HFF-Myc (cell line): ENCODE measurements around the gene ISOC2.

ENCODE experiments used
- DNase-seq: peaks from one replicate; pipeline ENCODE4 v3.0.0-alpha.2; 2011; ENCODE audit warnings: low read depth; ENCODE audit errors: extremely low read depth
- H3K4me3 ChIP-seq: replicated peaks from 2 replicates; pipeline ENCODE4 v1.5.1; 2011; ENCODE audit warnings: low read depth, mild to moderate bottlenecking, control low read depth, low read length
- TF ChIP-seq, protein P1 (sequence below): IDR thresholded peaks from 2 replicates; pipeline ENCODE4 v1.5.1; 2012; ENCODE audit warnings: mild to moderate bottlenecking, low read depth, low read length, control low read depth; ENCODE audit errors: missing control alignments

ISOC2 gene

DNA sequence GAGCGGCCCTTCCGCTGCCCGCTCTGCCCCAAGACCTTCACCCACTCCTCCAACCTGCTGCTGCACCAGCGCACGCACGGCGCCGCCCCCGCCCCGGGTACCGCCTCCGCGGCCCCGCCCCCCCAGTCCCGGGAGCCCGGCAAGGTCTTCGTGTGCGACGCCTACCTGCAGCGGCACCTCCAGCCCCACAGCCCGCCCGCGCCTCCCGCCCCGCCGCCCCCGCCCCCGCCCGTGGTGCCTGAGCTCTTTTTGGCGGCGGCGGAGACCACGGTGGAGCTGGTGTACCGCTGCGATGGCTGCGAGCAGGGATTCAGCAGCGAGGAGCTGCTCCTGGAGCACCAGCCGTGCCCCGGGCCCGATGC is 20.3 kb upstream of the ISOC2 start:
- DNase-seq, result no peak
- TF ChIP-seq, protein P1, sequence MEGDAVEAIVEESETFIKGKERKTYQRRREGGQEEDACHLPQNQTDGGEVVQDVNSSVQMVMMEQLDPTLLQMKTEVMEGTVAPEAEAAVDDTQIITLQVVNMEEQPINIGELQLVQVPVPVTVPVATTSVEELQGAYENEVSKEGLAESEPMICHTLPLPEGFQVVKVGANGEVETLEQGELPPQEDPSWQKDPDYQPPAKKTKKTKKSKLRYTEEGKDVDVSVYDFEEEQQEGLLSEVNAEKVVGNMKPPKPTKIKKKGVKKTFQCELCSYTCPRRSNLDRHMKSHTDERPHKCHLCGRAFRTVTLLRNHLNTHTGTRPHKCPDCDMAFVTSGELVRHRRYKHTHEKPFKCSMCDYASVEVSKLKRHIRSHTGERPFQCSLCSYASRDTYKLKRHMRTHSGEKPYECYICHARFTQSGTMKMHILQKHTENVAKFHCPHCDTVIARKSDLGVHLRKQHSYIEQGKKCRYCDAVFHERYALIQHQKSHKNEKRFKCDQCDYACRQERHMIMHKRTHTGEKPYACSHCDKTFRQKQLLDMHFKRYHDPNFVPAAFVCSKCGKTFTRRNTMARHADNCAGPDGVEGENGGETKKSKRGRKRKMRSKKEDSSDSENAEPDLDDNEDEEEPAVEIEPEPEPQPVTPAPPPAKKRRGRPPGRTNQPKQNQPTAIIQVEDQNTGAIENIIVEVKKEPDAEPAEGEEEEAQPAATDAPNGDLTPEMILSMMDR, result no peak
- no peak overlapping the region for H3K4me3 ChIP-seq

DNA sequence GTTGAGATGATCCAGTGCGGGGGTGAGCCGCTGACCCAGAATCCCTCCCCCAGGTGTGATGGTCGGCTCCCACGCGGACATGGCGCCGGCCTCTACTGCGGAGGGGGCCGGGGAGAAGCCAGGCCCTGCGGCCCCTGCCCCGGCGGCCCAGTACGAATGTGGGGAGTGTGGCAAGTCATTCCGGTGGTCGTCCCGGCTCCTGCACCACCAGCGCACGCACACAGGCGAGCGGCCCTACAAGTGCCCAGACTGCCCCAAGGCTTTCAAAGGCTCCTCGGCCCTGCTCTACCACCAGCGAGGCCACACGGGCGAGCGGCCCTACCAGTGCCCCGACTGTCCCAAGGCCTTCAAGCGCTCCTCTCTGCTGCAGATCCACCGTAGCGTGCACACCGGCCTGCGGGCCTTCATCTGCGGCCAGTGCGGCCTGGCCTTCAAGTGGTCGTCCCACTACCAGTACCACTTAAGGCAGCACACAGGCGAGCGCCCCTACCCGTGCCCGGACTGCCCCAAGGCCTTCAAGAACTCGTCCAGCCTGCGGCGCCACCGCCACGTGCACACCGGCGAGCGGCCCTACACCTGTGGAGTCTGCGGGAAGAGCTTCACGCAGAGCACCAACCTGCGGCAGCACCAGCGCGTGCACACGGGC is 19.8 kb upstream of the ISOC2 start:
- DNase-seq, result no peak
- TF ChIP-seq, protein P1, result no peak
- no peak overlapping the region for H3K4me3 ChIP-seq

DNA sequence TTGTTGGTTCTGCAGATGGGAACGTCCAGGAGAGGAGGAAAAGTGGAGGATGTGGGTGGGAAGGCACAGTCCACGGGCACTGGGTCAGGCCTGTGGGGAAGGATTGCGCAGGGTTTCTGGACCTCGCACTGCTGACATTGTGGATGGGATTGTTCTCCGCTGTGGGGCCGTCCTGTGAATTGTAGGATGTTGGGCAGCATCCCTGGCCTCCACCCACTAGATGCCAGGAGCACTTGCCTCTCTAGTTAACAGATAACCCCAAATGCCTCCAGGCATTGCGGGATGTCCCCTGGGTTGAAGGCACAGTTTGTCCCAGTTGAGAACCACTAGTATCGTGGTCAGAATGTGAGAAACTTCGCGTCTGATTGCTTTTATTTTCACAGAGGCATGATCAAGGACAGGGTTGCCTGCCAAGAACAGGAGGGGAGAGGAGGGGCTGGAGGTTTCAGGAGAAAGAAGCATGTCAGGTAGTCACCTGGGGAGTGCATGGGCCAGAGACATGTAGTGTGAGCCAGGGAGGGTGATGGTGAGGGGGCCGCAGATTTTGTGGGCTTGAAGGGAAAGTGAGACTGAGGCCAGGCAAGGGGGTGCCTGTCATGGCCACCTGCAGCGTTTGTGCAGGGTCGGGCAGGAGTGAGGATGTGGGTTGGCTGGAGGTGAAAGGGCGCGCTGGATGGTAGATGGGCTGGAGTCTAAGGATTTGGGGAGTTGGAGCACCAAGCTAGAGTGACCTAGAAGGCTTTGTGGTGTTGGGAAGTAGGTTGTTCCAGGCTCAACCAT is 18.2 kb upstream of the ISOC2 start:
- DNase-seq, result no peak
- H3K4me3 ChIP-seq, result no peak overlapping the region
- TF ChIP-seq, protein P1, result no peak

DNA sequence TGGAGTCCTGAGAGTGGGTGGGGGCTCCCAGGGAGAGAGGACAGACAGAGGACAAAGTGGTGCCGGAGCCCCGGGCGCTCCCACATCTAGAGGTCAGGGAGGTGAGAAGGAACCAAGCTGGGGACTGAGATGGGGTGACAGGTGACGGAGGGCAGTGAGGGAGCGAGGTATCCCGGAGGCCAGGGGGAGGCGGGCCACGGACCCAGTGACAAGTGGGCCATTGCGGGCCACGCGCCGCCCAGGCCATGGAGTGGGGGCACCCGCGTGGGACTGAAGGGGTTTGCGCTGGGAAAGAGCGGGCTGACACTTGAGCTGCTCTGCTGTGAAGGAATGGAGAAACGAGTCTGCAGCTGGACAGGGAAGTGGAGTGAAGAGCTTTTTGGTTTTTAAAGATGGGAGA is 17.6 kb upstream of the ISOC2 start:
- TF ChIP-seq, protein P1, result no peak
- H3K4me3 ChIP-seq, result no peak overlapping the region
- DNase-seq, result no peak

DNA sequence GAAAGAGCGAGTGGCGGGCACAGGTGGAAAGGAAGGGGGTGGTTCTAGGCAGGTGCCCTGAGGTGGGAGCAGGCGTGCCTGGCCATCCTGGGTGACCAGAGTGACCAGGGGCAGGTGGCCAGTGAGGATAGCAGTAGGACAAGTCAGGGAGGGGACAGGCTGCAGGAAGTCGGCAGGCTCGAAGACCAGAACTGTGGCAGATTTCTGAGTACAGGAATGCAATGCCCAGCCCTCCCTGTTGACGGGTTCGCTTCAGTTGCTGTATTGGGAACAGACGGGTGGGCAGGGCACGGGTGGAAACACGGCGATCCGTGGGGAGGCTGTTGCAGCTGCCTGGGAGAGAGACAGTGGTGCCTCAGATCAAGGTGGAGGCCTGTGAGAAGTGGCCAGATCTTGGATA is 16.9 kb upstream of the ISOC2 start:
- TF ChIP-seq, protein P1, result no peak
- DNase-seq, result no peak
- no peak overlapping the region for H3K4me3 ChIP-seq

DNA sequence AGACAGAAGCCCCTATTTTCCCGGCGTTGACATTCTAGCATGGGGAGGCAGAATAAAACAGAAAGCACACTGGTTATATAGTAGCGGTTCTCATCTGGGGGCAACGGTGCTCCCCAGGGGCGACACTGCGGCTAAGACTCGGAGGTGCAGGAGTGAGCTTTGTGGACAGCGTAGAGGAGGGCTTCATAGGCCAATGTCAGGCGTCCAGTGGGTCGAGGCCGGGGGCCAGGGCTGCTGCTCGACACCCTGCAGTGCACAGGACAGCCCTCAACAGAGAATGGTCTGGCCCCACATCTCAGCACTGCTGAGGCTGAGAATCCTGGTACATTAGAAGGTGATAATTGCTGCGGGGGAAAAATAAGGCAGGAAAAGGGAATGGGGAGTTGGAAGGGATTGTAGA is 16.5 kb upstream of the ISOC2 start:
- TF ChIP-seq, protein P1, result no peak
- peak overlapping the region; percentile 76 for H3K4me3 ChIP-seq
- DNase-seq, result no peak
